GM08714 (cell line): Measurements from ENCODE around the gene FKBP5.
"Not testable (repeated sequence)": the region's sequence is repeated elsewhere in the genome, so short reads cannot be mapped to it uniquely, and the experiment has no call there.

Experiments used
- H3K4me3 ChIP-seq: fragments of 200-500 bp; sonication (Bioruptor generic); 2 replicates; pipeline ENCODE4 v1.5.1; 2014; ENCODE audit warnings: mild to moderate bottlenecking, low read length, inconsistent platforms
- ZNF274 ChIP-seq: IDR thresholded peaks from 2 replicates; pipeline ENCODE4 v1.6.1; 2012; ENCODE audit warnings: mild to moderate bottlenecking, low read depth, low read length

The FKBP5 gene

DNA sequence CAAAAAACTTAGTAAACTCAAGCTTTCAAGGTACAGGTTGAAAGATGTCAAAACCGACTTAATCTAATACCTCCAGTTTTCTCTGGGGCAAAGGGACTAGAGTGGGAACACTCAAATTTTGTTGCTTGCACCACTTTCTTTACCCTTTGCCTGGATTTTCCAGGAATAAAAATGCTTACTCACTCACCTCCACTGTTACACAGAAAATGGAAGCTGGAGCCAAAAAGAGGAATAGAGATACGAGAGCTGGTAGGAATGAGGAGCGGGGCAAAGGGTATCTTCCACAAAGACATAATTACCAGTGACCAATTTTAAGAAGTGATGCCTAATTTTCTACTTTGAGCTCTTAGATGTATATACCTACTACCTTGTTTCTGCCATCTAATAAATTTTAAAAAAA lies 96.5 kb downstream of the FKBP5 start:
- TF ChIP-seq ZNF274: no peak
- no peak overlapping the region for H3K4me3 ChIP-seq

DNA sequence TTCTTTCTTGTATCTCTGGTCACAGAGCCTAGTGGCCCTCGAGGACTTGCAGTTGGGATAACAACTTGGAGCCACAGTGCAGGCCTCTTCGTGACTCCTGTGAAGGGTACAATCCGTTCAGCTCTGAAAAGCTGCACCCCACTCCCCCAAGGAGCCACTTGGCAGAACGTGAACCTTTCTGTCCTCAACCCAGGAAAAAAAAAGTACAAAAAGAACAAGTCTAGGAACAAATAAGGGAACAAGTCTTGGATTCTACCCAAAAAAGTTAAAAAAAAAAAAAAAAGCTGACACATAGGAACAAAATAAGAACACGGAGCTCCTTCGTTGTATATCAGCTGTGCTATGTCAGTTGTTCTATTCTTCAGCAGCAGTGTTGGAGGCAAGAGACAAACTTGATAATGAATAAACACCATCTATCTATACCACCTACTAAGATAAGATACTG lies 98.1 kb downstream of the FKBP5 start:
- H3K4me3 ChIP-seq: no peak overlapping the region
- TF ChIP-seq ZNF274: no peak

DNA sequence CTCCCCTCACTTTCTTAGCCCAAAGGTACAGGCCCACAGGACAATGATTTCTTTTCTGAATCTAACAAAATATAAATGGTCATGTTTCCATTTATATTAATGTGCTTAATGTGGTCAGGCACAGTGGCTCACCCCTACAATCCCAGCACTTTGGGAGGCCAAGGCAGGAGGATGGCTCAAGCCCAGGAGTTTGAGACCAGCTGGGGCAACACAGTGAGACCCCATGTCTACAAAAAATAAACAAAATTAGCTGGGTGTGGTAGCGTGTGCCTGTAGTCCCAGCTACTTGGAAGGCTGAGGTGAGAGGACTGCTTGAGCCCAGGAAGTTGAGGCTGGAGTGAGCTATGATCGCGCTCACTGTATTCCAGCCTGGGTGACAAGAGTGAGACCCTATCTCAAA lies 98.8 kb downstream of the FKBP5 start:
- no peak for TF ChIP-seq ZNF274
- no peak overlapping the region for H3K4me3 ChIP-seq

DNA sequence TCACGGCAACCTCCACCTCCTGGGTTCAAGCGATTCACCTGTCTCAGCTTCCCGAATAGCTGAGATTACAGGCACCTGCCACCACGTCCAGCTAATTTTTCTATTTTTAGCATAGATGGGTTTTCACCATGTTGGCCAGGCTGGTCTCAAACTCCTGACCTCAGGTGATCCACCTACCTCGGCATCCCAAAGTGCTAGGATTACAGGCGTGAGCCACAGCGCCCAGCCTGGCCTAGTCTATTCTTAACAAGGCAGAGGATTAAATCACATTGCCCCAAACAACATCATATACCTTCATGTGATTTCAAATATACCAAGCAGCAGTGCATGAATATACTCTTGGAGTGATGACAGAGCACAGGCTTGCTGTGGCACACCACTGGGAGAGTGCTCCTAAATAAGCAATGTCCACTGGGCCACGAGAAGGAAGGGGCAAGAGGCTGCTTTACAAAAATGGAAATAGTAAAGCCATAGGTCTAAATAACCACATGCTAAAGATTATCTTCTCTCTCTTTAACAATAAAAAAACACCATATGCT lies 99.4 kb downstream of the FKBP5 start:
- no peak overlapping the region for H3K4me3 ChIP-seq
- no peak for TF ChIP-seq ZNF274

DNA sequence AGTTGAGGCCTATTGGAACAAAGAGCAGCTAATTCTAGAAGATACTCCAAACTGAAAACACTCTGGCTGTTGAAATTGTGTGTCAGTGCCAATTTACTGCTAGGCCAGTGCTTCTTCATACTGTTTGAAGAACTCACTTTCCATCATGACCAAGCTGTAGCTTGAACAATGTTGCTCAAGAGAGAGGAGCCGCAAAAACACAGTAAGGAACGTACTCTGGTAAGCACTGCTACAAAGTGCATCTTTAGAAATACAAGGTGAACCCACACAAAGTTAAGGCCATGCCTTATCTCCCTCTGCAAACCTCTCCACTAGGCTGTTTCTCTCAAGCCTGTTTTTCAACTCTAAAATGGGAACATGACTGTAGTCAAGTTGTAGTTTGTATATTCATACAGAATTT lies 101.5 kb downstream of the FKBP5 start:
- H3K4me3 ChIP-seq: no peak overlapping the region
- TF ChIP-seq ZNF274: no peak

DNA sequence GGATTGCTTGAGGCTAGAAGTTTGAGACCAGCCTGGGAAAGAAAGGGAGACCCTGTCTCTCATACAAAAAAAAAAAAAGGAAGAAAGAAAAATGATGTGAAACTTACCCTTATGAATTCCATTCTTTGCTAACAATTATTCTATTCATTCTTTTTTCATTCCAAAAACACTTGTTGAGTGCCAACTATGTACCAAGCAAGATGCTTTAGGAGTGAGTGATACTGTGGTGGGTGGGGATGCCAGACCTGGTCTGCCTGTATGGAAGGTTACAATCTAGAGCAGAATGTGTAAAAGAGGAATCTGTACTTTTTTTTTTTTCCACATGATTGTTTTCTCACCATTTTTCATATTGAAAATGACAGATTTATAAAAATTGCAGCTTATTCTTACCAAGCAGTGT lies 102.2 kb downstream of the FKBP5 start:
- no peak for TF ChIP-seq ZNF274
- H3K4me3 ChIP-seq: no peak overlapping the region

DNA sequence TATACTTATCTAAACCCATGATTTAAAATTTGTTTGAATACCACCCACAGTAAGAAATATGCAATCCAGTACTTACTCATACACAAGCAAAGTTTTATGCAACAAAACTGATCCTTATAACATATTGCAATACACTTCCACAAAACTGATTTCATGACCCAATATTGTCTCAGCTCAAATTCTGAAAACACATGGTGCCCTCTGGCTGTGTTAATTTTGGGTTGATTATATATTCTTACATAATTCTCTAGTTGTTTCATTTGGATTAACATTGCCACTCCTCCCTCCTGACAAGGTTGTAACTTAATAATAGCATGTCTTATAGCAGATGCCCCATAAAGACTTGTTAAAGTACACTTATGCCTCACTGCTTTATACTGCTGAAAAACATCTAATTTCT lies 103.1 kb downstream of the FKBP5 start:
- H3K4me3 ChIP-seq: no peak overlapping the region
- no peak for TF ChIP-seq ZNF274

DNA sequence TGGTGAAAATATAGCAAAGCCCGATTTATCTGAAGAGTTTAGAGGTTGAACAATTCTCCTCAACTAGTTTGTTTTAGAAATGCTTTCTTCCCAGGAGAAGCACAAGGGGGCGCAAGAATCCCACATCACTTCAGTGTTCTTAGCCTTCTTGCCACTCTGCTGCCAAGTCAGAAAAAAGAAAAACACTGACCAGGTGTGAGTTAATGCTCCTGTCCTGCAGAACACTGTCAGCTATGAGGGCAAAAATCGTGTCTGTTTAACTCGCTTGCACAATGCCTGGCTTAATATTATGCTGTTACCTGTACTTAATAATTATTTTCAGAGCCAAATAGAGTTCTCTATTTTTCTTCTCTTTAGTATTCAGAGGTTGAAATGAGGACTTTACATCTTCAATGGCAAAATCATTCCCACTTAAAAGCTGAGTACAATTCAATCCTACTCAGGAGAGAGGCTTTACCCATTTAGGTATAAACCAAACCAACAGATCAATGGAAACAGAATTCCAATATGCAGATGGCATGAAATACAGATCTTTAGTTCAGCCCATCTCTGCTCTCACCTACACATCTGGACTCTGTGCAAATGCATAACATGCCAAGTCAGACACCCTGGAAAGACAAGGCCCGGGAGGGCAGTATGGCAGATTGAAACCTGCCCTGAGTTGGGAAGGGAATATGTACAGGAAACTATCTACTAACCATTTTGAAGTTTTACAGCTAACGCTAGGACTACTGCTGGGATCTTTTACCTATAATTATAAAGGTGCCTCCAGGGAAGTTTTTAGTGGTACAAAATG lies 104.6 kb downstream of the FKBP5 start:
- H3K4me3 ChIP-seq: no peak overlapping the region
- no peak for TF ChIP-seq ZNF274

DNA sequence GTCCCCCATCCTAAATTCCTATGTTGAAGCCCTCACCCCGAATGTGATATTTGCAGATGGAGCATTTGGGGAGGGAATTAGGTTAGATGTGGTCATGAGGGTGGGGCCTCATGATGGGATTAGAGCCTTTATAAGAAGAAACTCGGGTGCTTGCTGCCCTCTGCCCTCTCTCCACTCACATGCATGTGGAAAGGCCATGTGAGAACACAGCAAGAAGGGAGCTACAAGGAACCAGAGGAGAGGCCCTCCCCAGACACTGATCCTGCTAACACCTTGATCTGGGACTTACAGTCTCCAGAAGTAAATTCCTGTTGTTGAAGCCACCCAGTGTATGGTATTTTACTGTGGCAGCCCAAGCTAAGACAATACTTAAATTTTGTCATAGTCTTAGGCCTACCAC lies 106.4 kb downstream of the FKBP5 start:
- no peak for TF ChIP-seq ZNF274
- H3K4me3 ChIP-seq: no peak overlapping the region

DNA sequence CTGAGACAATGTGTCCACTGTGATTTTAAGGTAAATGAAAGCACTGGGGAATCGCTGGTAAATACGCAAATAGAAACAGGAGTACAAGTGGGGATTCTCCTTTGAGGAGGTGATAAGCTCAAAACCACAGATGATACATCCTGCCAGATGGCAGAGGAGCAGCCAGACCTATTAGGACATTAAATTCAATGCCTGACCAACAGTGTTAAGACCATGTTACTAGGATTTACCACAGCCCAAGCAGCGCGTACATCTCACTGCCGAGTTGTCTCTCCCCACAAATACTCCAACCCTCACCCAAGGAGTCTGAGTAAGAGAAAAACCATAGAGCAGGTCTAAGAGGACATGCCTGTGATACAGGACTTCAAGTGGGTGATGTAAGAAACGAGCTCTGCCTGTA lies 107.1 kb downstream of the FKBP5 start:
- no peak for TF ChIP-seq ZNF274
- H3K4me3 ChIP-seq: no peak overlapping the region

DNA sequence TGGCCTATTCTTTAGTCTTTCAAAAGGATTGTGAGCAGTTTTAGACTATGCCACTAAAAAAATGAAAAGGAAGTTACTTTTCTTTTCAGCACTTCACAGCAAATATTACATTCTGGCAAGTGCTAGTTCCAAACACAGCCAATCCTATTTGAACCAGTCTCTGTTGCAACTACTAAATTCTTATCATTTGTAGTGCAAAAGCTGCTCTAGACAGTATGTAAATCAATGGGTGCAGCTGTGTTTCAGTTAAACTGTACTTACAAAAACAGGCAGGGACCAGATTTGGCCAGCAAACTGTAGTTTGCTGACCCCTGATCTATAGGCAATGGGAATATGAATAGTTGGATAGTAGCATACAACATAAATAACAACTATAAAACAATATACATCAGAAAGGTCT lies 107.9 kb downstream of the FKBP5 start:
- no peak for TF ChIP-seq ZNF274

DNA sequence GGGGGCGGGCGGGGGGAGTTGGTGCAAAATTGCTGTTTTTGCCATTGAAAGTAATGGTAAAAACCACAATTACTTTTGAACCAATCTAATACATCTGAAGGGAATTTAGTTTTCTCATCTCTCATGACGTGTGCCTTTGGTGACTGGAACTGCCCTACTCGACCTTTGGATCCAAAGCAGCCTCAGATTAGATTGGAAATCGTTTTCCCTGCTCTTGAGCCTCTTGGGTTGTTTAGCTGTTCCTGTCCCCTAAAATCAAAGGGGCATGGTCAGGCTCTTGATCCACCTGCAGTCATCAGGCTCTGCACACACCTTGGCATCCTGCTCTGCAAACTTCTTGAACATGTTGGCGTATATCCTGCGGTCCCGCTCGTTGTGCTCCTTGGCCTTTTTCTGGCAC lies 112.0 kb downstream of the FKBP5 start:
- TF ChIP-seq ZNF274: no peak
- no peak overlapping the region for H3K4me3 ChIP-seq

More for the DNA sequence above, 107.9 kb downstream of the FKBP5 start:
- no peak overlapping the region for H3K4me3 ChIP-seq

DNA sequence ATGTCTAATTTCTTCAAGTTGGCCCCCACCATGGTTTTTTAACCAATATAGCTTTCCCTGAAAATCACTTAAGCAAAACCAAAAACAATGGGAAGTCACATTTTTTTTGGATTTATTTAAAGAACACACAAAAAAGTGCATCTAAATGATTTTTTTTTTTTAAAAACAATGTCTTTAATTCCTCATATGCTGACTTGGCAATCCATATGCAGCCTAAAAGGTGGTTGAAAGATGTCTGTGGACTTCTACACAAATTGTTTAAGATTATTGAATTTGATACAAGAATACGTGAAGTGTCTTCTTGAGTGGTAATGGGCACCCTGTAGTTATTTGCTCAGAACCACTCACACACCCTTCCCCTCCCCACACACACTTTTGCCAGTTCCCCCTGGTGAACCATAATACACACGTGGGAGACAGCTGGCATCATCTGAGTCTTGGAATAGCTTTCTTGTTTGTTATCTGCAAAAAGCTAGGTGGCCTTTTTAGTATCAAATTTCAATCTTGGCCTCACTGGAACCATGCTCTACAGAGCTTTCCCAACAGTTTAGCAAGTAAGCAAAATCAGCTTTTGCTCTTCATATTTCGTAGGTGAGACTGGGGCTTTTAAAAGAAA lies 115.1 kb downstream of the FKBP5 start:
- H3K4me3 ChIP-seq: no peak overlapping the region
- TF ChIP-seq ZNF274: no peak

DNA sequence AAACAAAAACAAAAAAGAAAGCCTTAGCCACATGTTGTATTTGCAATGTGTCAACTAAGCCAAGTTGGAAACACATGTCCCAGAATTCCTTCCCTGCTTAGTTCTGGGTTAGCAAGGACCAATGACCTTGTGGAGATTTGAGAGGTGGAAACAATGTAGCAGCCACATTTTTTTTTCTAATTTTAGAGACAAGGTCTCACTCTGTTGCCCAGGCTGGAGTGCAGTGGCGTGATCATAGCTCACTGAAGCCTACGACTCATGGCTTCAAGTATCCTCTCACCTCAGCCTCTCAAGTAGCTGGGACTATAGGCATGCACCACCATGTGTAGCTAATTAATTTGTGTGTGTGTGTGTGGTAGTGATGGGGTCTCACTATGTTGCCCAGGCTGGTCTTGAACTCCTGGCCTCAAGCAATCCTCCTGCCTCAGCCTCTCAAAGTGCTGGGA lies 117.8 kb downstream of the FKBP5 start:
- not testable (repeated sequence) for H3K4me3 ChIP-seq

DNA sequence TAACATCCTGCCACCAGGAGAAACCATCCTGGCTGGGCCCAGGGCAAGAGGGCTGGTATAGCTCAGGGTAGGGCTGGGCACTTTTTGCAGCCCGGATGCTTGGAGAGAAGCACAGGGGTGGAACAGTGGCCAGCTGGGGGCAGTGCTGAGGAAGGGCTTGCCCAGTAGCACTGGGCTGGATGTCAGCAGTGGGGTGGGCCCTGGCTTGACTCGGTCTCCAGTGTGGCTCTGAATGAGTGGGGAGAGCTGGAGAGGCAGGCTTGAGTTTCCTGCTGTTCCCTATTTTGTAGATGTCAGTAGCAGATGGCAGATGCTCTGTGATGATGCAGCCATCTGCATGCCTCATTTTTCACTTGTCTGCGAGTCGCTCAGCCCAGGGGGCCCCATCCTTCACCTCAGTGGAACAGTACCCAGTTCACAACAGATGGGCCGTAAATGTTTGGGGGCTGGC lies 119.7 kb downstream of the FKBP5 start:
- H3K4me3 ChIP-seq: no peak overlapping the region
- no peak for TF ChIP-seq ZNF274
